HepG2 (cell line): ENCODE results near the gene MAPK8IP1. TPM values are rescaled to one million over a fixed set of nuclear protein-coding genes. Genes with fewer than 3 reads are reported as not detected.

ENCODE experiments used
- ETV5 ChIP-seq: IDR thresholded peaks from 2 replicates; pipeline ENCODE4 v1.6.1; 2018; ENCODE audit warnings: missing biosample characterization, missing genetic modification reagents, inconsistent platforms, borderline replicate concordance
- HDAC1 ChIP-seq: sonication (generic); formaldehyde crosslinking; IDR thresholded peaks from 2 replicates; pipeline ENCODE4 v1.5.1; 2020; ENCODE audit warnings: mild to moderate bottlenecking, missing genetic modification reagents
- JUNB ChIP-seq: sonication (generic); formaldehyde crosslinking; IDR thresholded peaks from 2 replicates; pipeline ENCODE4 v1.8.0; 2022; ENCODE audit warnings: missing genetic modification reagents, mild to moderate bottlenecking, borderline replicate concordance
- NFE2L1 ChIP-seq: sonication (generic); formaldehyde crosslinking; IDR thresholded peaks from 2 replicates; pipeline ENCODE4 v1.4.0; 2020; ENCODE audit warnings: missing genetic modification reagents, mild to moderate bottlenecking, borderline replicate concordance
- PHF21A ChIP-seq: sonication (generic); formaldehyde crosslinking; IDR thresholded peaks from 2 replicates; pipeline ENCODE4 v1.5.0; 2020; ENCODE audit warnings: mild to moderate bottlenecking, missing genetic modification reagents
- RORA ChIP-seq: sonication (generic); formaldehyde crosslinking; IDR thresholded peaks from 2 replicates; pipeline ENCODE4 v1.5.0; 2020; ENCODE audit warnings: mild to moderate bottlenecking, missing genetic modification reagents, moderate library complexity
- TBX3 ChIP-seq: fragments of 450-650 bp; IDR thresholded peaks from 2 replicates; pipeline ENCODE4 v1.6.1; 2017; ENCODE audit warnings: antibody characterized with exemption, mild to moderate bottlenecking, inconsistent platforms, borderline replicate concordance
- U2AF2 ChIP-seq: fragments of 200-400 bp; formaldehyde crosslinking; IDR thresholded peaks from 2 replicates; pipeline ENCODE4 v1.6.1; 2017; ENCODE audit warnings: low read depth, mild to moderate bottlenecking, low read length
- ZKSCAN8 ChIP-seq: IDR thresholded peaks from 2 replicates; pipeline ENCODE4 v1.6.1; 2016; ENCODE audit warnings: borderline replicate concordance, missing genetic modification reagents, missing compliant biosample characterization
- ZNF256 ChIP-seq: sonication (generic); formaldehyde crosslinking; conservative IDR thresholded peaks from 2 replicates; pipeline ENCODE4 v1.4.0; 2020; ENCODE audit warnings: missing genetic modification reagents
- ZNF460 ChIP-seq: sonication (generic); formaldehyde crosslinking; IDR thresholded peaks from 2 replicates; pipeline ENCODE4 v1.5.1; 2020; ENCODE audit warnings: missing genetic modification reagents, mild to moderate bottlenecking, borderline replicate concordance
- ZNF549 ChIP-seq: sonication (generic); formaldehyde crosslinking; IDR thresholded peaks from 2 replicates; pipeline ENCODE4 v1.5.0; 2020; ENCODE audit warnings: missing genetic modification reagents
- ZNF567 ChIP-seq: sonication (generic); formaldehyde crosslinking; IDR thresholded peaks from 2 replicates; pipeline ENCODE4 v1.8.1; 2023; ENCODE audit warnings: mild to moderate bottlenecking, missing genetic modification reagents, borderline replicate concordance
- ZNF589 ChIP-seq: sonication (generic); formaldehyde crosslinking; conservative IDR thresholded peaks from 2 replicates; pipeline ENCODE4 v1.8.0; 2022; ENCODE audit warnings: mild to moderate bottlenecking, moderate library complexity, missing genetic modification reagents
- ZNF619 ChIP-seq: sonication (generic); formaldehyde crosslinking; IDR thresholded peaks from 2 replicates; pipeline ENCODE4 v1.4.0; 2020; ENCODE audit warnings: mild to moderate bottlenecking, missing genetic modification reagents
- ZNF883 ChIP-seq: sonication (generic); formaldehyde crosslinking; IDR thresholded peaks from 2 replicates; pipeline ENCODE4 v1.5.1; 2020; ENCODE audit warnings: mild to moderate bottlenecking, missing genetic modification reagents; ENCODE audit errors: not compliant biosample characterization
- polyA plus RNA-seq, 8 experiments: library from polyadenylated mRNA; depleted of rRNA in 3 of 8; stranded (reverse) in 7 of 8; unstranded in 1 of 8; fragments of >200 nt; fragmentation: Illumina TruSeq in 4 of 8; extraction: Trizol in 4 of 8; gene quantifications; 2 replicates each; pipeline versions ENCODE4 v1.2.1 to v1.2.3, GENCODE V29; 2011 to 2016; ENCODE audit warnings: low read depth in 4 of 8, missing spikeins in 1 of 8, mixed read lengths in 1 of 8; ENCODE audit not compliant: insufficient read depth in 1 of 8
- total RNA-seq, 5 experiments: library from RNA; depleted of rRNA; stranded (reverse); fragments of >200 nt; fragmentation: Illumina TruSeq; extraction: Trizol; gene quantifications; 2 replicates each; pipeline ENCODE4 v1.2.3, GENCODE V29; 2016; ENCODE audit warnings: low read depth in 1 of 5
- TF ChIP-seq, protein P1 (sequence below): sonication (generic); formaldehyde crosslinking; IDR thresholded peaks from 2 replicates; pipeline ENCODE4 v1.4.0; 2020; ENCODE audit warnings: missing genetic modification reagents, borderline replicate concordance
- TF ChIP-seq, protein P2 (sequence below): sonication (generic); formaldehyde crosslinking; IDR thresholded peaks from 2 replicates; pipeline ENCODE4 v1.5.1; 2020; ENCODE audit warnings: mild to moderate bottlenecking, missing genetic modification reagents, borderline replicate concordance
- TF ChIP-seq, protein P3 (sequence below): sonication (generic); formaldehyde crosslinking; IDR thresholded peaks from 2 replicates; pipeline ENCODE4 v1.8.0; 2022; ENCODE audit warnings: mild to moderate bottlenecking, missing genetic modification reagents, borderline replicate concordance

MAPK8IP1 gene
- total and polyA plus RNA-seq, 2 of the 13 experiments (the other 11 are each of a cell fraction or from before 2014, with no cell fraction given): 2.2 to 4.2 TPM

DNA sequence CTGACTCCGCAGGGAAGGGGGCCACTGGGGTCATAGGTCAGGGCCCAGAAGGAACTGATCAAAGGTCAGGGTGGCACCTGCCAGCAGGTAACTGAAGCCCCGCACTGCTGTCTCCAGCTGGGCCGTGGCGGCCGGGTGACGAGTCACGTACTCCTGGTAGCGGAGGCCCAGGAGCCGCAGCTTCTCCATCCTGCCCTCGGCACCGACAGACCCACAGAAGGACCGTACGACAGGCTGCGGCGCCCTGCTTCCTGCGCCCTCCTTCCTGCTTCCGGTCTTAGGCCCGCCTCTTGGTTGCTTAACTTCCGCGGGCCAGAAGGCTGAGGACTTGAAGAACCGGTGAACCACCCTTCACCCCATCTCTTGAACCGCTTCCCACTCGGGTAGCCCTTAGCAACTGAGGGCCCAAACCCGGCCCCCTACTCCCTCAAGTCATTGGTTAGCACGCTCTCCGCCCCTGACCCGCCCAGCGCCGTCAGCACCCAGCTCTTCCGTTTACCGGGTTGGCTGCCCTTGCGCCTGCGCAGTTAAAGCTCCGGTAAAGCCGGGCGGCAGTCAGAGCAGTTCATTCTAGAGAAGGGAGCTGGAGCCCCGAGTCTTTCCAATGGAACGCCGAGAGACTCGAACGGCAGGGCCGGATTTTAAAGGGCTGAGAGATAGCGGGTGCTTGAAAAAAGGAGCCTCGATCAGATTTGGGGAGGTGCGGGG lies 32.3 kb downstream of the MAPK8IP1 start, which contains the start of gene PEX16 (continued):
- TF ChIP-seq, protein P1, sequence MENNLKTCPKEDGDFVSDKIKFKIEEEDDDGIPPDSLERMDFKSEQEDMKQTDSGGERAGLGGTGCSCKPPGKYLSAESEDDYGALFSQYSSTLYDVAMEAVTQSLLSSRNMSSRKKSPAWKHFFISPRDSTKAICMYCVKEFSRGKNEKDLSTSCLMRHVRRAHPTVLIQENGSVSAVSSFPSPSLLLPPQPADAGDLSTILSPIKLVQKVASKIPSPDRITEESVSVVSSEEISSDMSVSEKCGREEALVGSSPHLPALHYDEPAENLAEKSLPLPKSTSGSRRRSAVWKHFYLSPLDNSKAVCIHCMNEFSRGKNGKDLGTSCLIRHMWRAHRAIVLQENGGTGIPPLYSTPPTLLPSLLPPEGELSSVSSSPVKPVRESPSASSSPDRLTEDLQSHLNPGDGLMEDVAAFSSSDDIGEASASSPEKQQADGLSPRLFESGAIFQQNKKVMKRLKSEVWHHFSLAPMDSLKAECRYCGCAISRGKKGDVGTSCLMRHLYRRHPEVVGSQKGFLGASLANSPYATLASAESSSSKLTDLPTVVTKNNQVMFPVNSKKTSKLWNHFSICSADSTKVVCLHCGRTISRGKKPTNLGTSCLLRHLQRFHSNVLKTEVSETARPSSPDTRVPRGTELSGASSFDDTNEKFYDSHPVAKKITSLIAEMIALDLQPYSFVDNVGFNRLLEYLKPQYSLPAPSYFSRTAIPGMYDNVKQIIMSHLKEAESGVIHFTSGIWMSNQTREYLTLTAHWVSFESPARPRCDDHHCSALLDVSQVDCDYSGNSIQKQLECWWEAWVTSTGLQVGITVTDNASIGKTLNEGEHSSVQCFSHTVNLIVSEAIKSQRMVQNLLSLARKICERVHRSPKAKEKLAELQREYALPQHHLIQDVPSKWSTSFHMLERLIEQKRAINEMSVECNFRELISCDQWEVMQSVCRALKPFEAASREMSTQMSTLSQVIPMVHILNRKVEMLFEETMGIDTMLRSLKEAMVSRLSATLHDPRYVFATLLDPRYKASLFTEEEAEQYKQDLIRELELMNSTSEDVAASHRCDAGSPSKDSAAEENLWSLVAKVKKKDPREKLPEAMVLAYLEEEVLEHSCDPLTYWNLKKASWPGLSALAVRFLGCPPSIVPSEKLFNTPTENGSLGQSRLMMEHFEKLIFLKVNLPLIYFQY: no peak
- TF ChIP-seq TBX3 (no peak), HDAC1 (peak; percentile 43; the same call in 1 of the 2 replicates), RORA (CRISPR knock-in tag) (no peak), ZKSCAN8 (CRISPR knock-in tag) (peak; percentile 43; the same call in 1 of the 2 replicates), ZNF619 (CRISPR knock-in tag) (no peak), ZNF567 (no peak), U2AF2 (no peak), JUNB (CRISPR knock-in tag) (no peak), ZNF460 (CRISPR knock-in tag) (no peak), ZNF589 (CRISPR knock-in tag) (no peak), NFE2L1 (CRISPR knock-in tag) (no peak), PHF21A (peak; percentile 75), ZNF256 (CRISPR knock-in tag) (no peak), ETV5 (CRISPR knock-in tag) (peak; percentile 74), ZNF883 (CRISPR knock-in tag) (no peak), ZNF549 (CRISPR knock-in tag) (no peak)
- TF ChIP-seq, protein P2, sequence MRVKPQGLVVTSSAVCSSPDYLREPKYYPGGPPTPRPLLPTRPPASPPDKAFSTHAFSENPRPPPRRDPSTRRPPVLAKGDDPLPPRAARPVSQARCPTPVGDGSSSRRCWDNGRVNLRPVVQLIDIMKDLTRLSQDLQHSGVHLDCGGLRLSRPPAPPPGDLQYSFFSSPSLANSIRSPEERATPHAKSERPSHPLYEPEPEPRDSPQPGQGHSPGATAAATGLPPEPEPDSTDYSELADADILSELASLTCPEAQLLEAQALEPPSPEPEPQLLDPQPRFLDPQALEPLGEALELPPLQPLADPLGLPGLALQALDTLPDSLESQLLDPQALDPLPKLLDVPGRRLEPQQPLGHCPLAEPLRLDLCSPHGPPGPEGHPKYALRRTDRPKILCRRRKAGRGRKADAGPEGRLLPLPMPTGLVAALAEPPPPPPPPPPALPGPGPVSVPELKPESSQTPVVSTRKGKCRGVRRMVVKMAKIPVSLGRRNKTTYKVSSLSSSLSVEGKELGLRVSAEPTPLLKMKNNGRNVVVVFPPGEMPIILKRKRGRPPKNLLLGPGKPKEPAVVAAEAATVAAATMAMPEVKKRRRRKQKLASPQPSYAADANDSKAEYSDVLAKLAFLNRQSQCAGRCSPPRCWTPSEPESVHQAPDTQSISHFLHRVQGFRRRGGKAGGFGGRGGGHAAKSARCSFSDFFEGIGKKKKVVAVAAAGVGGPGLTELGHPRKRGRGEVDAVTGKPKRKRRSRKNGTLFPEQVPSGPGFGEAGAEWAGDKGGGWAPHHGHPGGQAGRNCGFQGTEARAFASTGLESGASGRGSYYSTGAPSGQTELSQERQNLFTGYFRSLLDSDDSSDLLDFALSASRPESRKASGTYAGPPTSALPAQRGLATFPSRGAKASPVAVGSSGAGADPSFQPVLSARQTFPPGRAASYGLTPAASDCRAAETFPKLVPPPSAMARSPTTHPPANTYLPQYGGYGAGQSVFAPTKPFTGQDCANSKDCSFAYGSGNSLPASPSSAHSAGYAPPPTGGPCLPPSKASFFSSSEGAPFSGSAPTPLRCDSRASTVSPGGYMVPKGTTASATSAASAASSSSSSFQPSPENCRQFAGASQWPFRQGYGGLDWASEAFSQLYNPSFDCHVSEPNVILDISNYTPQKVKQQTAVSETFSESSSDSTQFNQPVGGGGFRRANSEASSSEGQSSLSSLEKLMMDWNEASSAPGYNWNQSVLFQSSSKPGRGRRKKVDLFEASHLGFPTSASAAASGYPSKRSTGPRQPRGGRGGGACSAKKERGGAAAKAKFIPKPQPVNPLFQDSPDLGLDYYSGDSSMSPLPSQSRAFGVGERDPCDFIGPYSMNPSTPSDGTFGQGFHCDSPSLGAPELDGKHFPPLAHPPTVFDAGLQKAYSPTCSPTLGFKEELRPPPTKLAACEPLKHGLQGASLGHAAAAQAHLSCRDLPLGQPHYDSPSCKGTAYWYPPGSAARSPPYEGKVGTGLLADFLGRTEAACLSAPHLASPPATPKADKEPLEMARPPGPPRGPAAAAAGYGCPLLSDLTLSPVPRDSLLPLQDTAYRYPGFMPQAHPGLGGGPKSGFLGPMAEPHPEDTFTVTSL (CRISPR knock-in tag): no peak
- TF ChIP-seq, protein P3, sequence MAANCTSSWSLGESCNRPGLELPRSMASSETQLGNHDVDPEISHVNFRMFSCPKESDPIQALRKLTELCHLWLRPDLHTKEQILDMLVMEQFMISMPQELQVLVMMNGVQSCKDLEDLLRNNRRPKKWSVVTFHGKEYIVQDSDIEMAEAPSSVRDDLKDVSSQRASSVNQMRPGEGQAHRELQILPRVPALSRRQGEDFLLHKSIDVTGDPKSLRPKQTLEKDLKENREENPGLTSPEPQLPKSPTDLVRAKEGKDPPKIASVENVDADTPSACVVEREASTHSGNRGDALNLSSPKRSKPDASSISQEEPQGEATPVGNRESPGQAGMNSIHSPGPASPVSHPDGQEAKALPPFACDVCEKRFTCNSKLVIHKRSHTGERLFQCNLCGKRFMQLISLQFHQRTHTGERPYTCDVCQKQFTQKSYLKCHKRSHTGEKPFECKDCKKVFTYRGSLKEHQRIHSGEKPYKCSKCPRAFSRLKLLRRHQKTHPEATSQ (CRISPR knock-in tag): no peak
